Left kidney (tissue), 8 donors: Measurements from ENCODE around the gene CENPQ. TPM values are rescaled to one million over a fixed set of nuclear protein-coding genes. Genes with fewer than 3 reads are reported as not detected.
"Not testable (repeated sequence)": the region's sequence is repeated elsewhere in the genome, so short reads cannot be mapped to it uniquely, and the experiment has no call there.

Source experiments
- DNase-seq: peaks from one replicate; pipeline ENCODE4 v3.0.0-alpha.2; 2013
- long read RNA-seq, 8 donors: transcript quantifications; one replicate each; lab custom pipeline, GENCODE V29; 2026
- polyA plus RNA-seq: library from polyadenylated mRNA; unstranded; fragments of 120-200 nt; gene quantifications from one replicate; pipeline ENCODE4 v1.2.1, GENCODE V29; 2013; ENCODE audit not compliant: insufficient read length

CENPQ gene
- 18.3 TPM for polyA plus RNA-seq
- long read RNA-seq, donor 1: 0 reads
- long read RNA-seq, donor 2: 0 reads
- long read RNA-seq, donor 3: 0 reads
- long read RNA-seq, donor 4: 0 reads
- long read RNA-seq, donor 5, transcript CENPQ-201 (9 exons, 1,733 nt): major isoform, 8 of 13 reads
- long read RNA-seq, donor 5, partial matches to known transcripts: 0 of 13 reads
- long read RNA-seq, donor 5, other reads (novel, unspliced or antisense): 5 of 13 reads
- long read RNA-seq, donor 6, partial matches to known transcripts: 7 of 8 reads
- long read RNA-seq, donor 6, other reads (novel, unspliced or antisense): 0 of 8 reads
- long read RNA-seq, donor 7, partial matches to known transcripts: 0 of 1 reads
- long read RNA-seq, donor 7, other reads (novel, unspliced or antisense): 0 of 1 reads
- long read RNA-seq, donor 8: 0 reads

GRCh38 chr6:49462927-49463611 lies at the start of gene CENPQ, which contains the start of gene MMUT:
TSS of gene CENPQ (plus strand) at chr6:49463370. CDS start at chr6:49470177, 6,807 bp downstream.
TSS of gene MMUT (minus strand) at chr6:49463253. CDS start at chr6:49459466, 3,787 bp downstream.
- DNase-seq: peak; percentile 96

- no peak for DNase-seq
Observed at GRCh38 chr6:49415358-49415757, 47.8 kb upstream of the CENPQ start.

- no peak for DNase-seq
Observed at GRCh38 chr6:49416195-49416594, 47.0 kb upstream of the CENPQ start.

- DNase-seq: no peak
Observed at GRCh38 chr6:49423817-49424216, 39.4 kb upstream of the CENPQ start.

- DNase-seq: no peak
Observed at GRCh38 chr6:49430187-49430586, 33.0 kb upstream of the CENPQ start.

- no peak for DNase-seq
Observed at GRCh38 chr6:49430866-49431265, 32.3 kb upstream of the CENPQ start.

GRCh38 chr6:49453221-49453620 lies 9.9 kb upstream of the CENPQ start:
- DNase-seq: no peak

- DNase-seq: no peak
Observed at GRCh38 chr6:49454787-49455709, 8.1 kb upstream of the CENPQ start.

- no peak for DNase-seq
Observed at GRCh38 chr6:49457771-49458170, 5.4 kb upstream of the CENPQ start.

GRCh38 chr6:49462071-49462470 lies 1.1 kb upstream of the CENPQ start:
- peak; percentile 12 for DNase-seq

- DNase-seq: peak; percentile 10
Observed at GRCh38 chr6:49462599-49462926, 607 bp upstream of the CENPQ start.

GRCh38 chr6:49463612-49463967 lies 420 bp downstream of the CENPQ start:
- no peak for DNase-seq

GRCh38 chr6:49464691-49465090 lies 1.5 kb downstream of the CENPQ start:
- no peak for DNase-seq

GRCh38 chr6:49468042-49468441 lies 4.9 kb downstream of the CENPQ start:
- DNase-seq: no peak

- not testable (repeated sequence) for DNase-seq
Observed at GRCh38 chr6:49476564-49476963, 13.4 kb downstream of the CENPQ start.

GRCh38 chr6:49479308-49479970 lies 16.3 kb downstream of the CENPQ start:
- DNase-seq: no peak

GRCh38 chr6:49481846-49482245 lies 18.7 kb downstream of the CENPQ start:
- DNase-seq: not testable (repeated sequence)

- not testable (repeated sequence) for DNase-seq
Observed at GRCh38 chr6:49483380-49483779, 20.2 kb downstream of the CENPQ start.

- DNase-seq: no peak
Observed at GRCh38 chr6:49490633-49491032, 27.5 kb downstream of the CENPQ start.

GRCh38 chr6:49497304-49497703 lies 34.1 kb downstream of the CENPQ start:
- no peak for DNase-seq

GRCh38 chr6:49499126-49499525 lies 36.0 kb downstream of the CENPQ start:
- no peak for DNase-seq

GRCh38 chr6:49499623-49500022 lies 36.5 kb downstream of the CENPQ start, which contains the start of gene GLYATL3:
TSS of gene GLYATL3 (plus strand) at chr6:49499923. CDS start at chr6:49511991, 12,068 bp downstream.
- DNase-seq: no peak
